Ovary (tissue), 9 donors: Measurements from ENCODE around the gene PHKA1. TPM values are rescaled to one million over a fixed set of nuclear protein-coding genes. Genes with fewer than 3 reads are reported as not detected.

ENCODE experiments used
- DNase-seq, 5 donors: peaks; one replicate each; pipeline ENCODE4 v3.0.0-alpha.2; 2019 to 2020
- H3K27ac ChIP-seq, 2 donors: fragments of 200-600 bp; one replicate each; pipeline versions ENCODE4 v1.5.1 to v1.8.0; 2019 to 2022
- H3K27me3 ChIP-seq: fragments of 200-600 bp; one replicate; pipeline ENCODE4 v1.8.0; 2022
- H3K36me3 ChIP-seq: fragments of 200-600 bp; sonication (generic); one replicate; pipeline ENCODE4 v1.5.1; 2019
- H3K4me1 ChIP-seq: one replicate; pipeline ENCODE4 v1.8.1; 2013; ENCODE audit warnings: mild to moderate bottlenecking, moderate library complexity; ENCODE audit not compliant: insufficient read depth
- H3K4me3 ChIP-seq: fragments of 200-600 bp; sonication (generic); one replicate; pipeline ENCODE4 v1.5.1; 2017
- H3K9me3 ChIP-seq, 2 donors: fragments of 200-600 bp in 1 of 2; sonication (generic) in 1 of 2; one replicate each; pipeline versions ENCODE4 v1.5.1 to v1.8.1; 2013 to 2019; ENCODE audit warnings: mild to moderate bottlenecking in 1 of 2, moderate library complexity in 1 of 2
- EP300 ChIP-seq: sonication (generic); formaldehyde crosslinking; IDR thresholded peaks from one replicate; pipeline ENCODE4 v1.6.1; 2017; ENCODE audit warnings: antibody characterized with exemption
- POLR2A ChIP-seq: fragments of 450-650 bp; IDR thresholded peaks from one replicate; pipeline ENCODE4 v1.6.1; 2017; ENCODE audit warnings: antibody characterized with exemption, mild to moderate bottlenecking, moderate library complexity
- WGBS, 3 donors: extraction: QIAGEN DNeasy Blood & Tissue Kit in 1 of 3; methylation state at CpG; one replicate each; pipeline versions ENCODE4 v1.1.5 to v1.1.7; 2013 to 2017; 5-methylcytosine and 5-hydroxymethylcytosine counted together
- intact Hi-C, 4 donors: fragments of 100-400 bp; cut with DNase I; formaldehyde crosslinking; loops; one replicate each; pipeline versions ENCODE4 v1.11.0 to v1.15.1; 2022 to 2023
- polyA plus RNA-seq, 2 donors: library from polyadenylated mRNA; stranded (reverse); fragments of 200-250 nt in 1 of 2; fragments of 350-450 nt in 1 of 2; fragmentation: Illumina TruSeq in 1 of 2; extraction: RNeasy Lipid Tissue Mini Kit (QIAGEN cat#74804) in 1 of 2; gene quantifications; one replicate each; pipeline ENCODE4 v1.2.3, GENCODE V29; 2013 to 2014
- total RNA-seq, 7 donors: library from RNA; depleted of rRNA in 2 of 7; stranded (reverse); fragments of >200 nt in 2 of 7; fragmentation: NEBNext Ultra II Directional in 3 of 7; extraction: Animal tissue kit (Norgen Biotek cat#: 25700) in 3 of 7; gene quantifications; one replicate each; pipeline versions ENCODE4 v1.1.0 to v1.2.4, GENCODE V29; 2016 to 2023
- TF ChIP-seq, protein P1 (sequence below), 3 donors: fragments of 450-650 bp in 2 of 3; fragments of 200-600 bp in 1 of 3; IDR thresholded peaks; one replicate each; pipeline versions ENCODE4 v1.5.1 to v1.8.0; 2016 to 2022; ENCODE audit warnings: antibody characterized with exemption in 3 of 3, mild to moderate bottlenecking in 1 of 3
- donor health status: DM: no; HTN: no; CAD: no; lungs with moderate emphysema.
- donor health status: DM: no; HTN: no; CAD: no.
- donor health status: Bipolar disorder and iron deficiency.
- donor health status: DM: yes; HTN: yes; CAD: no.
- donor health status: DM: no; HTN: no; CAD: no.
- donor health status: DM: yes; HTN: yes; CAD: no.

The PHKA1 gene
- total and polyA plus RNA-seq, 9 donors = 4.6 to 14.8 (median 9.2) TPM

DNA sequence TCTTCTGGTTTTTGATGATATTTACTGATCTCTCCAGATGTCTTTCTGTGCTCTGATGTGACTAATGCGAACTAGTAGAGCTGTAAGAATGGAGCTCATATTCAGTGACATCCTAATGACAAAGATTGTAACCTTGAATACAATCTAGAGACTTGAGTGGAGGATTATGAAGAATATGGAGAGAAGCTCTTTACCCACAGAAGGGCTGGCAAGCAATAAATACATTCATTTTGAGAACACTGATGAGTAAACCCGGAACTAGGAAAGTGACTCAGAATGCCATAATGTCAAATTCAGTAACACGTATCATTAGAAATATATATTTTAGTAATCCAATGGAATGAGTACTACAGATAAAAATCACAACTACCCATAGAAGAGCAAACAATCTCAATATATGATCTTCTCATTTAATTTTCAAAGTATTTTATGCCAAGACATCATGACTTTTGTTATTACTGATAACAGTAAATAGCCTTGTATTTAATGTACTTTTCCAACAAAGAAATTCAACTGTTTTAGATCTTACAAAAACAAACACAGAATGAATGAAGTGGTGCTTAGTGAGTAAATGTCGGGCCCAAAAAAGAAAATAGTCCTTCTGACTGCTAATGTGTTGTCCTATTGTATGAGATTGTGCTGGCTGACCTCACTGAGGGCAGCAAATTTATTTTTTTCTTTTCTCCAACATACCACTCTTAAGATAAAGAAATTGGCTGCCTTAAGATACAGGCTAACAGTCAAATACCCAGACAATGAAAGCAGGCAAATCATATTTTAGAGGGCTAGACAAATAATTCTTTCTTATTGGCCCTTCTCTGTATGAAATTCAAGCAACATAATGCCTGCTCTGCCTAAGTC lies 92.3 kb downstream of the PHKA1 start:
- no peak for TF ChIP-seq EP300
- TF ChIP-seq, protein P1, sequence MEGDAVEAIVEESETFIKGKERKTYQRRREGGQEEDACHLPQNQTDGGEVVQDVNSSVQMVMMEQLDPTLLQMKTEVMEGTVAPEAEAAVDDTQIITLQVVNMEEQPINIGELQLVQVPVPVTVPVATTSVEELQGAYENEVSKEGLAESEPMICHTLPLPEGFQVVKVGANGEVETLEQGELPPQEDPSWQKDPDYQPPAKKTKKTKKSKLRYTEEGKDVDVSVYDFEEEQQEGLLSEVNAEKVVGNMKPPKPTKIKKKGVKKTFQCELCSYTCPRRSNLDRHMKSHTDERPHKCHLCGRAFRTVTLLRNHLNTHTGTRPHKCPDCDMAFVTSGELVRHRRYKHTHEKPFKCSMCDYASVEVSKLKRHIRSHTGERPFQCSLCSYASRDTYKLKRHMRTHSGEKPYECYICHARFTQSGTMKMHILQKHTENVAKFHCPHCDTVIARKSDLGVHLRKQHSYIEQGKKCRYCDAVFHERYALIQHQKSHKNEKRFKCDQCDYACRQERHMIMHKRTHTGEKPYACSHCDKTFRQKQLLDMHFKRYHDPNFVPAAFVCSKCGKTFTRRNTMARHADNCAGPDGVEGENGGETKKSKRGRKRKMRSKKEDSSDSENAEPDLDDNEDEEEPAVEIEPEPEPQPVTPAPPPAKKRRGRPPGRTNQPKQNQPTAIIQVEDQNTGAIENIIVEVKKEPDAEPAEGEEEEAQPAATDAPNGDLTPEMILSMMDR (IDR thresholded peaks at IDR 0.05) = no peak
- no peak for TF ChIP-seq POLR2A
- intact Hi-C loops = no loop called here
- peak overlapping the region; percentile 59 to 77 for H3K27ac ChIP-seq
- H3K27me3 ChIP-seq = no peaks in the 10 kb centered on the region
- no peak for DNase-seq
- no peak overlapping the region for H3K4me3 ChIP-seq
- no peaks in the 10 kb centered on the region for H3K9me3 ChIP-seq
- 55 to 67% (median 62%) methylated on average over 4 of the region's 4 CpGs for WGBS, 3 donors
- peaks cover 4% of the 10 kb centered on the region for H3K4me1 ChIP-seq
- H3K36me3 ChIP-seq = no peaks in the 10 kb centered on the region

- Histone ChIP-seq H3K4me3 (no peak overlapping the region), H3K27me3 (no peaks in the 10 kb centered on the region), H3K4me1 (peaks cover 4% of the 10 kb centered on the region), H3K9me3 (no peaks in the 10 kb centered on the region), H3K27ac (peak overlapping the region; percentile 59 to 77), H3K36me3 (no peaks in the 10 kb centered on the region)
- DNase-seq = no peak
- intact Hi-C loops = no loop called here
- 16 to 28% (median 21%) methylated on average over 1 of the region's 1 CpG for WGBS, 3 donors
- TF ChIP-seq, protein P1 (IDR thresholded peaks at IDR 0.05) = no peak
- TF ChIP-seq POLR2A (no peak), EP300 (no peak)
Measured at GRCh38 chrX:72621163-72621562, 92.9 kb downstream of the PHKA1 start.

- Histone ChIP-seq H3K27me3 (no peaks in the 10 kb centered on the region), H3K27ac (peak overlapping the region; percentile 59 to 77), H3K4me1 (peaks cover 4% of the 10 kb centered on the region), H3K4me3 (no peak overlapping the region), H3K36me3 (no peaks in the 10 kb centered on the region), H3K9me3 (no peaks in the 10 kb centered on the region)
- intact Hi-C loops = no loop called here
- 20 to 42% (median 28%) methylated on average over 9 of the region's 9 CpGs for WGBS, 3 donors
- DNase-seq = peak; percentile 66 to 85 (median 74)
- TF ChIP-seq, protein P1 (IDR thresholded peaks at IDR 0.05) = no peak
- TF ChIP-seq EP300 (no peak), POLR2A (peak; percentile 32)
Measured at GRCh38 chrX:72620550-72621145, 93.5 kb downstream of the PHKA1 start.

- 39 to 52% (median 44%) methylated on average over 2 of the region's 2 CpGs for WGBS, 3 donors
- intact Hi-C loops = no loop called here
- TF ChIP-seq EP300 (no peak), POLR2A (no peak)
- TF ChIP-seq, protein P1 (IDR thresholded peaks at IDR 0.05) = no peak
- Histone ChIP-seq H3K9me3 (no peaks in the 10 kb centered on the region), H3K4me3 (no peak overlapping the region), H3K27me3 (no peaks in the 10 kb centered on the region), H3K4me1 (no peaks in the 10 kb centered on the region), H3K36me3 (no peaks in the 10 kb centered on the region), H3K27ac (no peak overlapping the region)
- DNase-seq = no peak
Measured at GRCh38 chrX:72609313-72609712, 104.8 kb downstream of the PHKA1 start.
